Measurements from ENCODE around the gene ARHGEF16. TPM values are rescaled to one million over a fixed set of nuclear protein-coding genes. Genes with fewer than 3 reads are reported as not detected.

Gene ARHGEF16
- total RNA-seq, 2 experiments from 2014 or later = not detected

DNA sequence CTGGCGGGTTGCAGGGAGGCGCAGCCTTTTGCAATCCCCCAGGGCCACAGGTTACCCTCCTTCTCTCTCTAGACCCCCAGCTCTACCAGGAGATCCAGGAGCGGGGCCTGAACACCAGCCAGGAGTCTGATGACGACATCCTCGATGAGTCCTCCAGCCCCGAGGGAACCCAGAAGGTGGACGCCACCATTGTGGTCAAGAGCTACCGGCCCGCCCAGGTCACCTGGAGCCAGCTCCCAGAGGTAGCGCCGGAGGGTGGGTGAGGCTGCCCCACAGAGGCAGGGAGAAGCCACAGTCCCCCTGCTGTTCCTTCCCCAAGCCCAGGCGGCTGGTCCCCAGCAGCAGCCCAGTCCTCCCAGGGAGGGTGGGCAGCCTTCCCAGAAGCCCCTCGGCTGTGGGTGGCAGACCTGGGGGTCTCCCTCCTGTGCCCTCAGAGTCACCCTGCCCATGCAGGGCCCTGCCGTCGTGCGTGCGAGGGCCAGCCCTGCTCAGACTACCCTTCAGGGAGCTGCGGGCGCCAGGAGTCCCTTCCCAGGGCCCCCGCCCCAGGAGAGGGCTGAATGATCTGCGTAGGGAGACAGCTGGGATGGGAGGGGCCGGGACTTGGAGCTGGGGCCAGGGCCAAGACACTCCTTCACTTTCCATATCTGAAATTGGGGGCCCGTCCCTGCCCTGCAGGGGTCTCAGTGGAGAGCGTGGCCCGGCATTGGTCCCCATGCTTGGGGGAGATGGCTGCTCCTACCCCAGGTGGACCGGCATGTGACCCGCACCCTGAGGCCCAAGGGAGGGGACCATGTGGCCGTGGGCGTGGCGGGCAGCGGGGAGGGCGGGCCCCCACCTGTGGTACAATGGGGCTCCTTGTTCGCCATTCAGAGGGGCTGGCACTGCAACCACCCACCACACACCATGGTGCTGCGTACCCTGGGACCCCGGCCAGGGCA is 12.9 kb downstream of the ARHGEF16 start:
- POLR2A ChIA-PET = no interaction called here
- peak; percentile 27 for DNase-seq
- Mint-ChIP-seq H3K4me1 (peaks cover 2% of the 10 kb centered on the region), H3K4me3 (no peak overlapping the region), H3K27ac (no peak overlapping the region), H3K27me3 (no peaks in the 10 kb centered on the region), H3K9me3 (no peaks in the 10 kb centered on the region), H3K36me3 (no peaks in the 10 kb centered on the region)
- no peak for ATAC-seq (ENCODE audit: low read depth)

DNA sequence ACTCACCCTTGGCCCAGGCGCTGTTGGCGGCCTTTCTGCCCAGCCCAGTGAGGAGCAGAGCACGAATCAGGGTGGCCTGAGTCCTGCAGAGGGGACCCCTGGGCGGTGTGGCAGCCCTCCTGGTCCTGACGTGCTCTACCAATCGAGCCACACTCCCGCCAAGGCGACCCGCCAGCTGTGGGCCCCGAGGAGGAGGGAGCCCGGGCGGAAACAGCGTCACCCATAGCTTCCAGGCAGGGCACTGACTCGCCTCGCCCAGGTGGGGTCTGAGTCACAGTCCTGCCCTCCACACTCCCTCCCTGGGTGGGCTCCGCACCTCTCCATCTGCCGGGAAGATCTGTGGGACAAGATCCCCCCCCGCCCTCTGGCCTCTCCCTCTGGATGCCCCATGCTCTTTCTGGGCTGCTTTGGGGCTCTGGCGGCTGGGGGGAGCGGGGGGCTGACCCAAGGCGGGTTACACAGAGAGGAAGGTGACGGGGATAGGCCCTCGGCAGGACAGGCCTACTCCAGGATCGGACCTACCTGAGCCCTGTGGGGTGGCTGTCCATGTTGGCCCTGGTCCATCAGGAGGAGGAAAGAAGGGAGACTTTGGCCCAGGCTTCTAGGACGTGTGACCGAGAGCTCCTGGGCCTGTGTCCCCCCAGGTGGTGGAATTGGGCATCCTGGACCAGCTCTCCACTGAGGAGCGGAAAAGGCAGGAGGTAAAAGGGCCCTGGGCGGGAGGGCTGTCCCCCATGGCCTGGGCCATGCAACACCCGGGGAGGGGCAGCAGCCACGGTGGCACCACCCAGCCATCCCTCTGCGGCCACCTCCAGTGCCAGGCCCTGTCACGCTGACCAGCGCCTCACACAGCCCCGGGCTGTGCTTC is 14.0 kb downstream of the ARHGEF16 start:
- POLR2A ChIA-PET = no interaction called here

DNA sequence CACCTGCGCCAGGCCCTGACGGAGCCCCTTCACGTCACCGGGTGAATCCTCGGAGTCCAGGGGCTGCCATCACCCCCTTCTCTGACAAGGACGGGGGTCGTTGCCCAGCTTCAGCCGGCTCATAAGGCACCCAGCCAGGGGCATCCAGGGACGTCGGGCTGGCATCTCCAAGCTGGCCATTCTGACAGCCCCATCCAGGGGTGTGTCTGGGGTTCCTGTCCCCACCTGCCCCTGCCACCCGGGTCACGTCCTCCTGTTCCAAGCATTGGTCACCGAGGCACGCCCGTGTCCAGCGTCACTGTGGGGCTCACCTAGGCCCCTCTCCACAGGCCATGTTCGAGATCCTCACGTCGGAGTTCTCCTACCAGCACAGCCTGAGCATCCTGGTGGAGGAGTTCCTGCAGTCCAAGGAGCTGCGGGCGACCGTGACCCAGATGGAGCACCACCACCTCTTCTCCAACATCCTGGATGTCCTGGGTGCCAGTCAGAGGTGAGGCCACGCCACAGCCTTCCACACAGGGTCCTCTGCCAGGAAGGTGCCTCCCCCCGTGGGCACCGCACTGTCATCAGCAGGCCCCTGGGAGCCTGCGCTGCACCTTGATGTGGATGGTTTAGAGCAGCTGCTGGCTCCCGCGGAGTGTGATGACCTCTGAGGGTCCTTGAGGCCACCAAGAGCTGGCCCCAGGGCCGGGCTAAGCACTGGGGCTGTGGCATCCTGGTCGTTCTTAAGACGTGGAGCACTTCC is 14.8 kb downstream of the ARHGEF16 start:
- POLR2A ChIA-PET = no interaction called here
- Mint-ChIP-seq H3K4me1 (peaks cover 2% of the 10 kb centered on the region), H3K36me3 (no peaks in the 10 kb centered on the region), H3K9me3 (no peaks in the 10 kb centered on the region), H3K4me3 (no peak overlapping the region), H3K27ac (no peak overlapping the region), H3K27me3 (no peaks in the 10 kb centered on the region)
- DNase-seq (peak; percentile 25), ATAC-seq (ENCODE audit: low read depth) (no peak)

More for the DNA sequence above, 14.0 kb downstream of the ARHGEF16 start:
- Mint-ChIP-seq H3K36me3 (no peaks in the 10 kb centered on the region), H3K27ac (no peak overlapping the region), H3K9me3 (no peaks in the 10 kb centered on the region), H3K4me1 (peaks cover 2% of the 10 kb centered on the region), H3K27me3 (no peaks in the 10 kb centered on the region), H3K4me3 (no peak overlapping the region)
- ATAC-seq (ENCODE audit: low read depth) (no peak), DNase-seq (peak; percentile 24)

DNA sequence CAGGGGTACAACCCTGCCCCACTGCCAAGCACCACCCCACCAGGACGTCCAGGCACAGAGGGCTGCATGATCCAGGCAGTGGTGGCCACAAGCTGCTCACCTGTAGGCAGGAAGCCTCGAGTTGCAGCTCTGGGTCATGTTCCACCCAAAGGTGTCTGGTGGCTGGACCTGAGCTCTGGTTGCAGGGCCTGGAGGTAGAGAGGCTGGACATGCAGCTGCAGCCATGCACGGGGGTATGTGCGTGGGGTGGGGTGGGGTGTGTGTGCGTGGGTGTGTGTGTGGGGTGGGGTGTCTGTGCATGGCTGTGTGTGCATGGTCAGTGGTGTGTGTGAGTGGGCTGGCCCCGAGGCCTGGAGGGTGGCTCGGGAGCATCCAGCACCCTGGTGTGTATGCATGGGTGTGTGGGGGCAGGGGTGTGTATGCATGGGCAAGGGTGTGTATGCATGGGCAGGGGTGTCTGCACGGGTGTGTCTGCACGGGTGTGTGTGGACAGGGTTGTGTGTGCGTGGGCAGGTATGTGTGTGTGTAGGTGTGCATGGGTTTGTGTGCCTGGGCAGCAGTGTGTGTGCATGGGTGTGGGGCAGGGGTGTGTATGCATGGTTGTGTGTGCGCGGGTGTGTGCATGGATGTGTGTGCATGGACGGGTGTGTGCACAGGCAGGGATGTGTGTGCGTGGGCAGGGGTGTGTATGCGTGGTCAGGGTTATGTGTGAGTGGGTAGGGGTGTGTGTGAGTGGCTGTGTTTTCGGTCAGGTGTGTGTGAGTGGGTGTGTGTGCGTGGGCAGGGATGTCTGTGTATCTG is 15.6 kb downstream of the ARHGEF16 start:
- peaks cover 2% of the 10 kb centered on the region for H3K4me1 Mint-ChIP-seq
- no peaks in the 10 kb centered on the region for H3K27me3 Mint-ChIP-seq
- ATAC-seq (ENCODE audit: low read depth) (no peak), DNase-seq (no peak)
- H3K27ac Mint-ChIP-seq = peak overlapping the region; percentile 3
- H3K9me3 Mint-ChIP-seq = no peaks in the 10 kb centered on the region
- H3K4me3 Mint-ChIP-seq = no peak overlapping the region
- H3K36me3 Mint-ChIP-seq = no peaks in the 10 kb centered on the region
- POLR2A ChIA-PET = no interaction called here

DNA sequence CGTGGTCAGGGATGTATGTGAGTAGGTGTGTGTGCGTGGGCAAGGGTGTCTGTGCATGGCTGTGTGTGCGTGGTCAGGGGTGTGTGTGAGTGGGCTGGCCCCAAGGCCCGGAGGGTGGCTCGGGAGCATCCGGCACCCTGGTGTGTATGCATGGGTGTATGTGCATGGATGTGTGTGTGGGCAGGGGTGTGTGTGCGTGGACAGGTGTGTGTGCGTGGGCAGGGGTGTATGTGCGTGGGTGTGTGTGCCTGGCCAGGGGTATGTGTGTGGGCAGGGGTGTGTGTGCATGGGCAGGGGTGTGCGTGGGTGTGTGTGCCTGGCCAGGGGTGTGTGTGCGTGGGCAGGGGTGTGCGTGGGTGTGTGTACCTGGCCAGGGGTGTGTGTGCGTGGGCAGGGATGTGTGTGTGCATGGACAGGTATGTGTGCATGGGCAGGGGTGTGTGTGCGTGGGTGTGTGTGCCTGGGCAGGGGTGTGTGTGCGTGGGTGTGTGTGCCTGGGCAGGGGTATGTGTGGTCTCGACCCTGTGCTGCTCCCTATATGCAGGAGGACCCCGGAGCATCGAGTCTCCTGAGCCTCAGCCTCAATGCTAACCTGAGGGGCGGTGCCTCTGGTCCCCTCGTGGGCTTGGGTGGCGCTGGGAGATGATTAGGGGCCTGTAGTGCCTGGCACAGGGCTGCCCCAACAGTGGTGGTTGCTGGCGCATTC is 16.3 kb downstream of the ARHGEF16 start:
- Mint-ChIP-seq H3K27me3 (no peaks in the 10 kb centered on the region), H3K4me3 (no peak overlapping the region), H3K36me3 (no peaks in the 10 kb centered on the region), H3K9me3 (no peaks in the 10 kb centered on the region), H3K4me1 (no peaks in the 10 kb centered on the region), H3K27ac (no peak overlapping the region)
- POLR2A ChIA-PET = no interaction called here
- DNase-seq (no peak), ATAC-seq (ENCODE audit: low read depth) (no peak)

DNA sequence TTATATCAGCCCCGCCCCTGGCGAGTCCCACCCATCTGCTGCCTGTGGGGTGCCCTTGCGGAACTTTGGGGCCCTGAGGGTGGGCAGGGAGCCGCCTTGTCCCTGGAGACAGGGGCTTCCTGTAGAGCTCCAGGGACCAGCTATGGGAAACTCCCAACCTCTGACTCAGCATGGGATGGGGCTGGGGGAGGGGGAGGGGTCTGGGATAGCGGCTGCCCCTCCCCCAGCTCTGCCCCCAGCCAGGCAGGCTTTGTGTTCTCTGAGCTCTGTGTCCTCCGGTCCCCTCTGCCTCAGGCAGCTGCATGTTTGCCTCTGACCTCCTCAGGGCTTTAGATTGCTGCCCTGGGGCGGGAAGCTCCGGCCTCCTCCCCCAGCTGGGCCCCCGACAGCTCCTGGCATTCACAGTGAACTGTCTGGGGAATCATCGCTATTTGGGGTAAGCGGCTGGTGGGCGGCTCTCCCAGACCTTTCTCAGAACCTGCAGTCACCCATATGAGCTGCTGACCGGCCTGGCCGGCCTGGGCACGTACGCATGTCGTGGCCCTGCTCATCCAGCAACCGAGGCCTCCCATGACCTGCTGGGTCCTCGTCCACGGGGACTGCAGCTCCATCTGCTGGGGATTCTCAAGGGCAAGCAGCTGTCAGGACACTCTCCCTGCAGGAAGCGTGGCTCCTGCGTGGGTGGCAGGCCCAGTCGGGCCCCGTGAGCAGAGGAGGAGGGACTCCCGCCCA is 17.1 kb downstream of the ARHGEF16 start:
- no peak for ATAC-seq (ENCODE audit: low read depth)
- Mint-ChIP-seq H3K9me3 (no peaks in the 10 kb centered on the region), H3K4me1 (no peaks in the 10 kb centered on the region), H3K36me3 (no peaks in the 10 kb centered on the region), H3K27ac (no peak overlapping the region), H3K27me3 (no peaks in the 10 kb centered on the region), H3K4me3 (no peak overlapping the region)
- no peak for DNase-seq
- POLR2A ChIA-PET = no interaction called here

DNA sequence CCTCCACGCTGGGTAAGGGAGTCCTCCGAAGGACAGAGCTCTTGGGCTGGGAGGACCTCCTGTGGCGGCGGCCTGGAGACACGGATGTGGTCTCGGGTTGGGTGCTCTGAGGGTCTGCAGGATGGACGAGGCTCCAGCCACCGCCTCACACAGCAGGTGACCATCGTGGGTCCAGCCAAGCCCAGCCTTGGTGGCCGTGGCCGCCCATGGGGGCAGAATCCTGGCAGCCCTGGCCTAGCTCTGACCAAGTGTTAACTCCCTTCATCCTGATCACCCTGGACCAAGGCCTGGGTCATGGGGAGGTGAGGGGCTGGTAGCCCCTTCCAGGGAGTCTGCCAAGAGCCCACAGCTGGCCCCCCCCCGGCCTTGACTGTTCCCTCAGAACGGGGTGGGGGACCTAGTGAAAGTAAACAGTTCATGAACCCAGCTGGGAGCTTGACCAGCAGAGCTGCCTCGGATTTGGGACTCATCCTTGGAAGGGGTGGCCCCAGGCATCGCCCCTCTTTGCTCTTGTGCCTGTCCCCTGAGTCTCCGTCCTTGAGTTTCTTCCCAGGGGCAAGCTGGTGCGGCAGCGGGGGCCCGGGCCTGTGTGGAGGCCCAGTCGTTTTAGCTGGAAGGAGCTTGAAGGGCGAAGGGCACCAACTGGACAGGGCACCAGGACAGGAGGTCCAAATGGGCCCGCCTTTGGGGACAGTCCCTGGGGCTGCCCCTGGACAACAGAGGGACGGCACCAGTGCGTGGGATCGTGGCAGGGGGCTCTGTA is 17.8 kb downstream of the ARHGEF16 start:
- no peaks in the 10 kb centered on the region for H3K9me3 Mint-ChIP-seq
- no peak for ATAC-seq (ENCODE audit: low read depth)
- no peaks in the 10 kb centered on the region for H3K36me3 Mint-ChIP-seq
- POLR2A ChIA-PET = no interaction called here
- H3K27ac Mint-ChIP-seq = no peak overlapping the region
- no peaks in the 10 kb centered on the region for H3K27me3 Mint-ChIP-seq
- DNase-seq = no peak
- H3K4me3 Mint-ChIP-seq = no peak overlapping the region
- H3K4me1 Mint-ChIP-seq = no peaks in the 10 kb centered on the region

DNA sequence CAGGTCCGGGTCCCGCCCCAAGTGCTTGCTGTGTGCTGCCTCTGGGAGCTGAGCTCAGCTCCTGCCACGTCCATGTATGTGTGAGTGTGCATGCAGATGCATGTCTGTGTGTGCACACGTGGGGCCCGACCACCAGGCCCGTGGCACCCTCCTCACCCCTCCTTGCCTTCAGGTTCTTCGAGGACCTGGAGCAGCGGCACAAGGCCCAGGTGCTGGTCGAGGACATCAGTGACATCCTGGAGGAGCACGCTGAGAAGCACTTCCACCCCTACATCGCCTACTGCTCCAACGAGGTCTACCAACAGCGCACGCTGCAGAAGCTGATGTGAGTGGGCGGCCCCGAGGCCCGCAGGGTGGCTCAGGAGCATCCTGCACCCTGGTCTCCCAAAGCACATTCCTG is 18.4 kb downstream of the ARHGEF16 start:
- H3K4me1 Mint-ChIP-seq = no peaks in the 10 kb centered on the region
- no peaks in the 10 kb centered on the region for H3K9me3 Mint-ChIP-seq
- H3K36me3 Mint-ChIP-seq = no peaks in the 10 kb centered on the region
- H3K27ac Mint-ChIP-seq = no peak overlapping the region
- no peak for ATAC-seq (ENCODE audit: low read depth)
- no peaks in the 10 kb centered on the region for H3K27me3 Mint-ChIP-seq
- no peak overlapping the region for H3K4me3 Mint-ChIP-seq
- no peak for DNase-seq
- POLR2A ChIA-PET = no interaction called here

DNA sequence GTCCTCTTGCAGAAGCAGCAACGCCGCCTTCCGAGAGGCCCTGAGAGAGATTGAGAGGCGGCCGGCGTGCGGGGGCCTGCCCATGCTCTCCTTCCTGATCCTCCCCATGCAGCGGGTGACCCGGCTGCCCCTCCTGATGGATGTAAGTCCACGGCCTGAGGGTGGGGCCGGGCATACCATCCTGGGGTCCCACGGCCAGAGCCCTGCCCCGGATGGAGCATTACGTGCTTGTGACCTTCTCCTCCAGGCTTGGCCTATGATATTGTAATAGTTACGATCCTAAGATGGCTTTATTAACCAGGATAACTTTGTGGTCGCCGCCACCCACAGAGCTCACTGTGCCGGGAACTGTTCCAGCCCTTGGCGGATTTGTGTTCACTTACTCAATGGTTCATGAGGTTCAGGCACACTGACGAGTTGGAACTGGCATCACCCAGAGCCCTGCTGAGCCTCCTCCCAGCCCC is 18.9 kb downstream of the ARHGEF16 start:
- POLR2A ChIA-PET = no interaction called here

DNA sequence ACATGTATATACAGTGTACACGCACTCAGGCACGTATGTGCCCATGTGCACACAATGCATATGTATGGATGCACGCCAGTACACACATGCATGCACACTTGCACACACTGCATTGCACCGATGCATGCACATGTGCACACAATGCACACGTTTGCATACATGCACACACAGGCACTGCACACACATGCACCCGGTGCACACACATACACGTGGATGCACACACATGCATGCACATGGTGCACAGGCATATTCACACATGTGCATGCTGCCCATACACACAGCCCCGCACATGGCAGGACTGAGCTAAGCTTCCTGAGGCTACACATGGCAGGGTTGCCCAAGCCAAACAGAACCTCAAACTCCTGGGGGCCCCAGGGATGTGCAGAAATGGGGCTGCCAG is 19.6 kb downstream of the ARHGEF16 start:
- no peak for ATAC-seq (ENCODE audit: low read depth)
- no peak overlapping the region for H3K27ac Mint-ChIP-seq
- no peak overlapping the region for H3K4me3 Mint-ChIP-seq
- H3K36me3 Mint-ChIP-seq = no peaks in the 10 kb centered on the region
- DNase-seq = no peak
- no peaks in the 10 kb centered on the region for H3K27me3 Mint-ChIP-seq
- H3K4me1 Mint-ChIP-seq = no peaks in the 10 kb centered on the region
- POLR2A ChIA-PET = no interaction called here
- H3K9me3 Mint-ChIP-seq = no peaks in the 10 kb centered on the region

More for the DNA sequence above, 18.9 kb downstream of the ARHGEF16 start:
- H3K27me3 Mint-ChIP-seq = no peaks in the 10 kb centered on the region
- no peak overlapping the region for H3K27ac Mint-ChIP-seq
- H3K4me3 Mint-ChIP-seq = no peak overlapping the region
- no peaks in the 10 kb centered on the region for H3K4me1 Mint-ChIP-seq
- no peak for ATAC-seq (ENCODE audit: low read depth)
- no peaks in the 10 kb centered on the region for H3K36me3 Mint-ChIP-seq
- DNase-seq = no peak
- H3K9me3 Mint-ChIP-seq = no peaks in the 10 kb centered on the region

DNA sequence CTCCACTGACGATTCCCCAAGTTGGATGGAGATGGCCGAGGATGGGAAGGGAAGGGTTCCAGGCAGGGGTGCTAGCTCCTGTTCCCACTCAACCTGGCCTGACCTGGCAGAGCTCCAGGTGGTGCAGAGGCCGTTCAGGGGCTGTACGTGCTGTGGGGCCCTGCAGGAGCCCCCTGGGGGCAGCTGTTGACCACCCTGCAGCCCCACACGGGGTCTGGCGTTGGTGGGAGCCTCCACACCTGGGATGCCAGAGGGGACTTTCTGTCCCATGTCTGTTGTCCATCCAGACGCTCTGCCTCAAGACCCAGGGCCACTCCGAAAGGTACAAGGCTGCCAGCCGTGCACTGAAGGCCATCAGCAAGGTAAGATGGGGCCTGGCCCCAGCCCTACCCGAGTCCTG is 20.0 kb downstream of the ARHGEF16 start:
- Mint-ChIP-seq H3K27ac (no peak overlapping the region), H3K36me3 (no peaks in the 10 kb centered on the region), H3K4me3 (no peak overlapping the region), H3K27me3 (no peaks in the 10 kb centered on the region), H3K9me3 (no peaks in the 10 kb centered on the region), H3K4me1 (no peaks in the 10 kb centered on the region)
- POLR2A ChIA-PET = no interaction called here
- DNase-seq (no peak), ATAC-seq (ENCODE audit: low read depth) (no peak)

Measured in activated naive CD8-positive, alpha-beta T cell treated with anti-CD3 and anti-CD28 coated beads, Interleukin-2, amount 10 ng/mL, durations not matched to agents 7 days and 5 days (primary cell).